Ovary (tissue), 3 donors: ENCODE results near the gene IKZF1.

Experiments used
- POLR2A ChIP-seq: fragments of 450-650 bp; IDR thresholded peaks from one replicate; pipeline ENCODE4 v1.6.1; 2017; ENCODE audit warnings: antibody characterized with exemption, mild to moderate bottlenecking, moderate library complexity
- TF ChIP-seq, protein P1 (sequence below), 3 donors: fragments of 450-650 bp in 2 of 3; fragments of 200-600 bp in 1 of 3; IDR thresholded peaks; one replicate each; pipeline versions ENCODE4 v1.5.1 to v1.8.0; 2016 to 2022; ENCODE audit warnings: antibody characterized with exemption in 3 of 3, mild to moderate bottlenecking in 1 of 3
- donor health status: DM: no; HTN: no; CAD: no.

DNA sequence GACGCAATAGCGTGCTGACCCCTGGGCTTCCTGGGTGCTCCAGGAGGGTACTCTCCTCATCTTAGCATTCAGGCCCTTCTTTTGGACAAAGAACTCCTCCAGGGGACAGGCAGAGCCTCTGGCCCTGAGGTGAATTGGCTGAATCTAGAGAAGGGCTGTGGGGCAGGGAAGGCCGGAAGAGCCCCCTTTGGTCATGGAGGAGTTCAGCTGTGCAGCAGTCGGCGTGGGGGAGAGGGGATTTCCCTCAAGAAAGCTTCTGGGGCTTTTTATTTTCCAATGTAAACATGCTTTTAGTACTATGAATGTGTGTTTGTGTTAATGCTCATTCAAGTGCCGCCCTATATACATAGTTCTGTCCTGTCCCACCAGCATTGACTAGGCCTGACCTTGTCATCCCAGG is 106.8 kb downstream of the IKZF1 start:
- TF ChIP-seq, protein P1, sequence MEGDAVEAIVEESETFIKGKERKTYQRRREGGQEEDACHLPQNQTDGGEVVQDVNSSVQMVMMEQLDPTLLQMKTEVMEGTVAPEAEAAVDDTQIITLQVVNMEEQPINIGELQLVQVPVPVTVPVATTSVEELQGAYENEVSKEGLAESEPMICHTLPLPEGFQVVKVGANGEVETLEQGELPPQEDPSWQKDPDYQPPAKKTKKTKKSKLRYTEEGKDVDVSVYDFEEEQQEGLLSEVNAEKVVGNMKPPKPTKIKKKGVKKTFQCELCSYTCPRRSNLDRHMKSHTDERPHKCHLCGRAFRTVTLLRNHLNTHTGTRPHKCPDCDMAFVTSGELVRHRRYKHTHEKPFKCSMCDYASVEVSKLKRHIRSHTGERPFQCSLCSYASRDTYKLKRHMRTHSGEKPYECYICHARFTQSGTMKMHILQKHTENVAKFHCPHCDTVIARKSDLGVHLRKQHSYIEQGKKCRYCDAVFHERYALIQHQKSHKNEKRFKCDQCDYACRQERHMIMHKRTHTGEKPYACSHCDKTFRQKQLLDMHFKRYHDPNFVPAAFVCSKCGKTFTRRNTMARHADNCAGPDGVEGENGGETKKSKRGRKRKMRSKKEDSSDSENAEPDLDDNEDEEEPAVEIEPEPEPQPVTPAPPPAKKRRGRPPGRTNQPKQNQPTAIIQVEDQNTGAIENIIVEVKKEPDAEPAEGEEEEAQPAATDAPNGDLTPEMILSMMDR (IDR thresholded peaks at IDR 0.05) = no peak
- TF ChIP-seq POLR2A = no peak
